A673 (cell line): ENCODE measurements around the gene IPPK. TPM values are rescaled to one million over a fixed set of nuclear protein-coding genes. Genes with fewer than 3 reads are reported as not detected.

Source experiments
- BruUV-seq: library from RNA; stranded (reverse); fragments of 400-500 nt; replicated peaks from 2 replicates; lab custom pipeline; 2021; lab: Mats Ljungman, UMichigan
- CTCF ChIA-PET: fragments of 300-600 bp; sonication (Branson Sonifier 250); formaldehyde crosslinking; loops from one replicate; lab custom pipeline; 2022; ENCODE audit warnings: antibody characterized with exemption; lab: Charles Lee
- POLR2A ChIA-PET: fragments of 300-600 bp; sonication (Branson Sonifier 250); formaldehyde crosslinking; loops from one replicate; lab custom pipeline; 2022; ENCODE audit warnings: antibody characterized with exemption; ENCODE audit not compliant: low non-redundant PET; lab: Charles Lee
- DNase-seq: peaks from one replicate; pipeline ENCODE4 v3.0.0-alpha.2; 2015; ENCODE audit warnings: low spot score
- H3K27ac ChIP-seq: fragments of 200-600 bp; sonication (generic); 2 replicates; pipeline ENCODE4 v1.5.1; 2016; ENCODE audit warnings: mixed run types, low read depth, mild to moderate bottlenecking, mixed read lengths, antibody characterized with exemption, low read length; ENCODE audit not compliant: poor library complexity, severe bottlenecking
- H3K27me3 ChIP-seq: fragments of 200-600 bp; sonication (generic); replicated peaks from 2 replicates; pipeline ENCODE4 v1.6.1; 2017; ENCODE audit warnings: mixed run types, low read depth, mild to moderate bottlenecking, mixed read lengths, antibody characterized with exemption, low read length; ENCODE audit not compliant: insufficient read depth, poor library complexity
- H3K36me3 ChIP-seq: fragments of 200-600 bp; sonication (generic); 2 replicates; pipeline ENCODE4 v1.6.1; 2016; ENCODE audit warnings: mixed run types, mild to moderate bottlenecking, mixed read lengths, antibody characterized with exemption, low read length; ENCODE audit not compliant: insufficient read depth, poor library complexity, severe bottlenecking
- H3K4me1 ChIP-seq: fragments of 200-600 bp; sonication (generic); 2 replicates; pipeline ENCODE4 v1.6.1; 2017; ENCODE audit warnings: mixed run types, mild to moderate bottlenecking, mixed read lengths, antibody characterized with exemption, low read length; ENCODE audit not compliant: insufficient read depth, poor library complexity, severe bottlenecking
- H3K4me3 ChIP-seq: fragments of 200-600 bp; sonication (generic); 2 replicates; pipeline ENCODE4 v1.5.1; 2016; ENCODE audit warnings: low read depth, mixed run types, mild to moderate bottlenecking, mixed read lengths, low read length; ENCODE audit not compliant: poor library complexity, severe bottlenecking
- H3K9me3 ChIP-seq: fragments of 200-600 bp; sonication (generic); 2 replicates; pipeline ENCODE4 v1.6.1; 2016; ENCODE audit warnings: mixed run types, low read depth, mild to moderate bottlenecking, mixed read lengths, antibody characterized with exemption, low read length; ENCODE audit not compliant: poor library complexity, severe bottlenecking
- EZH2 ChIP-seq: fragments of 200-600 bp; sonication (generic); IDR thresholded peaks from 2 replicates; pipeline ENCODE4 v1.6.1; 2017; ENCODE audit warnings: borderline replicate concordance, low read depth, mild to moderate bottlenecking, mixed read lengths, antibody characterized with exemption, low read length; ENCODE audit not compliant: poor library complexity, severe bottlenecking
- intact Hi-C: fragments of 100-400 bp; cut with micrococcal nuclease; formaldehyde crosslinking; loops from one replicate; pipeline ENCODE4 v1.10.0; 2022; ENCODE audit not compliant: unreplicated experiment
- total RNA-seq: library from RNA; stranded (reverse); gene quantifications from 2 replicates; pipeline ENCODE4 v1.2.3, GENCODE V29; 2021
- TF ChIP-seq, protein P1 (sequence below): fragments of 300-800, 200-600 bp; sonication (generic); conservative IDR thresholded peaks from 2 replicates; pipeline ENCODE4 v1.5.1; 2017; ENCODE audit warnings: low read depth, mild to moderate bottlenecking, antibody characterized with exemption, low read length, moderate library complexity, mixed read lengths

Gene IPPK
- total RNA-seq, 1 experiment from 2014 or later, result 14.0 TPM

DNA sequence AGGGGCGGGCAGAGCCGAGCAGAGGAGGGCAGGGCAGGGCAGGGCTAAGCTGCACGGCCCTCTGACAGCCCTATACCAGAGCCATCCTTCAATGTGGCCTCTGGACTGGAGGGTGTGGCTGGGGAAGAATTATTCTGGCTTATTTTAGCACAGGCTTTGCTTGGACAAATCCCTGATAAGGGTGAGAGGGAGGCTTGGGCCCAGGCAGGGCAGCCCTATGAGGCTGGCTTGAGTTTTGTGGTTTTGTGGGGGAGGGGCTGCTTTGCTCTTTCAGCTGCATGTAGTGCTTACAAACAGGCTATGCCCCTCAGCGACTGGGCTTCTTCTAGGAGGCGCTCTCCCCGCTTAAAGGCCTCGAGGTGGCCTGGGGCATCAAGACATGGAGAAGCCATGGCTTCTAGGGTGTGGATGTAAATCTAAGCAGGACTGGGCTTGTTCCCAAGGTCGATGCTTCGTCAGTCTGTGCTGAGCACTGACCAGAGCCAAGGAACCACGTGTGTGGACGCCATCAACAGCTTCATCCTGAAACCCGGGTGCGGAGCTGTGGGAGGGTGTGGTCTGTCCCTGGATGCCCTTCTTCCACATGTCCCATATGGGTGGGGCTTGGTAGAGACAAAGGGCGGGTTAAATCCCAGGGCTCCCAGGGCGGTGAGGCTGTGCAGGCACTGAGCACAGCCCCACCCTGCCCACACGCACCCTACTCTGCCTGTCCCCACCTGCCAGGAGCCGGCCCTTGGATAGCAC, 45.7 kb upstream of the IPPK start:
- no TSS peak for BruUV-seq
- CTCF ChIA-PET, result interaction anchor here (2.7 kb wide), 1 partner anchor 74 kb away, joined by 18 read pairs; no protein-coding TSS in a partner anchor
- Histone ChIP-seq H3K9me3 (no peaks in the 10 kb centered on the region), H3K27ac (no peak overlapping the region), H3K27me3 (no peaks in the 10 kb centered on the region), H3K36me3 (peaks cover 81% of the 10 kb centered on the region), H3K4me1 (peaks cover 5% of the 10 kb centered on the region), H3K4me3 (no peak overlapping the region)
- intact Hi-C loops, result loop anchor here (1.0 kb wide), 1 partner anchor 75 kb away; no protein-coding TSS in a partner anchor
- no peak for TF ChIP-seq EZH2
- TF ChIP-seq, protein P1, sequence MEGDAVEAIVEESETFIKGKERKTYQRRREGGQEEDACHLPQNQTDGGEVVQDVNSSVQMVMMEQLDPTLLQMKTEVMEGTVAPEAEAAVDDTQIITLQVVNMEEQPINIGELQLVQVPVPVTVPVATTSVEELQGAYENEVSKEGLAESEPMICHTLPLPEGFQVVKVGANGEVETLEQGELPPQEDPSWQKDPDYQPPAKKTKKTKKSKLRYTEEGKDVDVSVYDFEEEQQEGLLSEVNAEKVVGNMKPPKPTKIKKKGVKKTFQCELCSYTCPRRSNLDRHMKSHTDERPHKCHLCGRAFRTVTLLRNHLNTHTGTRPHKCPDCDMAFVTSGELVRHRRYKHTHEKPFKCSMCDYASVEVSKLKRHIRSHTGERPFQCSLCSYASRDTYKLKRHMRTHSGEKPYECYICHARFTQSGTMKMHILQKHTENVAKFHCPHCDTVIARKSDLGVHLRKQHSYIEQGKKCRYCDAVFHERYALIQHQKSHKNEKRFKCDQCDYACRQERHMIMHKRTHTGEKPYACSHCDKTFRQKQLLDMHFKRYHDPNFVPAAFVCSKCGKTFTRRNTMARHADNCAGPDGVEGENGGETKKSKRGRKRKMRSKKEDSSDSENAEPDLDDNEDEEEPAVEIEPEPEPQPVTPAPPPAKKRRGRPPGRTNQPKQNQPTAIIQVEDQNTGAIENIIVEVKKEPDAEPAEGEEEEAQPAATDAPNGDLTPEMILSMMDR, result no peak
- DNase-seq, result no peak
- POLR2A ChIA-PET, result no interaction called here

GRCh38 chr9:92714787-92715487, 45.0 kb upstream of the IPPK start:
- intact Hi-C loops, result no loop called here
- no peak for DNase-seq

DNA sequence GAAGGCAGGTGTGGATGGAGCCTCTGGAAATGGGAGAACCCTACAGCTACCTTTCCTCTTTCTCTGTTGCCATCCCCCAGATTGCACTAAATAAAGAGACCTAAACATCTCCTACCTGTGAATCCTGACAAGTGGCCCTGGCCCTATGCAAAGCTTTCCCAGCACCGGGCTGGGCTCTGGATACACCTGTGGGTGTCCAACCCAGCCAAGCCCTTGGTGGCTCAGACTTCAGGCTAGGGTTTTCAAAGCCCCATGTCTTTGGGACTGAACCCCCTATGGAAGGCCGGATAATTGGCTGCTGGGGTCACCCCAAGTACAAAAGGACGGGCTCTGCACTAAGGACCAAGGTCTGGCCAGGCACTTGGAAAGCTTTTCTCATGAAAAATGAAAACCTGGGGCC, 44.1 kb upstream of the IPPK start:
- Histone ChIP-seq H3K27ac (no peak overlapping the region), H3K27me3 (no peaks in the 10 kb centered on the region), H3K36me3 (peaks cover 65% of the 10 kb centered on the region), H3K4me3 (no peak overlapping the region), H3K4me1 (peaks cover 5% of the 10 kb centered on the region), H3K9me3 (no peaks in the 10 kb centered on the region)
- no TSS peak for BruUV-seq
- intact Hi-C loops, result no loop called here
- POLR2A ChIA-PET, result no interaction called here
- TF ChIP-seq, protein P1, result no peak
- TF ChIP-seq EZH2, result no peak
- CTCF ChIA-PET, result no interaction called here
- no peak for DNase-seq

More at GRCh38 chr9:92714787-92715487, 45.0 kb upstream of the IPPK start:
- Histone ChIP-seq H3K36me3 (peaks cover 73% of the 10 kb centered on the region), H3K27me3 (no peaks in the 10 kb centered on the region), H3K4me1 (peaks cover 5% of the 10 kb centered on the region), H3K27ac (no peak overlapping the region), H3K4me3 (no peak overlapping the region), H3K9me3 (no peaks in the 10 kb centered on the region)
- no peak for TF ChIP-seq EZH2
- TF ChIP-seq, protein P1, result no peak
- ChIA-PET POLR2A (no interaction called here), CTCF (no interaction called here)
- BruUV-seq, result no TSS peak
